ENCODE data around the gene AHSP.

The AHSP gene

DNA sequence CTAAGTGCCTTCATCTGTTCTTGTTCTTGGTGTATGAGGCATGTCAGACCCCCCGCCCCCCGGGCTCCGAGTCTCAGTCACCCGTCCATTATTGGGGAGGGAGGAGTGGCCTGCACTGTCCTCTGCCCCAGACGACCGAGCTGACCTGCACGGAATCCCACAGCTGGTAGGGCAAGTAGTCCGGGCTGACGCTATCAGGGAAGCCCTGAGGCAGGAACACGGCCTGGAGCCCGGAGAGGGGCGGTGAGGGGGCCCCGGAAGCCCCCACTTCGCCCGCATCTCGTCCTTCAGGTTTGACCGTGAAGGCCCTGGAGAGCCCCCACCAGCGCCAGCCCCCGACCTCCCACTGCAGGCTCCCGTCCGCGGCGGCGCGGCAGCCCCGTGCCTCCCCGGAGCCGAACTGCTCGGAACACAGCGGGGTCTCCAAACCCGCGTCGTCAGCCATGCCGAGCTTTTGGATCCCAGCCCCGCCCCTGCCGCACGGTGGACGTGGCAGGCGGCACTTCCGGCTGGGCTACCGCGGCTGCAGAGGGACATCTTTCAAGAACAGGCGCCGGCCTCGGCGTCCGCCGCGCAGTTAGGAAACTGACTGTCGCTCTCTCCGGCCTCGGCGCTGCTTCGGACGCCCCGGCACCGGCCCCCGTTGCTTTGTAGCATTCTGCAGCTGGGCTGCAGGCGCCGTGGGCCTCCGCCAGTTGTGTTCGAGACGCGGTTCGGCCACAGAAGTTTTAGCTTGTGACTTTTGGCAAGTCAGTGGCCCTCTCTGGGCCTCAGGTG is 19.6 kb upstream of the AHSP start, which contains the start of gene RUSF1 (continued):
- TF ChIP-seq, protein P1, sequence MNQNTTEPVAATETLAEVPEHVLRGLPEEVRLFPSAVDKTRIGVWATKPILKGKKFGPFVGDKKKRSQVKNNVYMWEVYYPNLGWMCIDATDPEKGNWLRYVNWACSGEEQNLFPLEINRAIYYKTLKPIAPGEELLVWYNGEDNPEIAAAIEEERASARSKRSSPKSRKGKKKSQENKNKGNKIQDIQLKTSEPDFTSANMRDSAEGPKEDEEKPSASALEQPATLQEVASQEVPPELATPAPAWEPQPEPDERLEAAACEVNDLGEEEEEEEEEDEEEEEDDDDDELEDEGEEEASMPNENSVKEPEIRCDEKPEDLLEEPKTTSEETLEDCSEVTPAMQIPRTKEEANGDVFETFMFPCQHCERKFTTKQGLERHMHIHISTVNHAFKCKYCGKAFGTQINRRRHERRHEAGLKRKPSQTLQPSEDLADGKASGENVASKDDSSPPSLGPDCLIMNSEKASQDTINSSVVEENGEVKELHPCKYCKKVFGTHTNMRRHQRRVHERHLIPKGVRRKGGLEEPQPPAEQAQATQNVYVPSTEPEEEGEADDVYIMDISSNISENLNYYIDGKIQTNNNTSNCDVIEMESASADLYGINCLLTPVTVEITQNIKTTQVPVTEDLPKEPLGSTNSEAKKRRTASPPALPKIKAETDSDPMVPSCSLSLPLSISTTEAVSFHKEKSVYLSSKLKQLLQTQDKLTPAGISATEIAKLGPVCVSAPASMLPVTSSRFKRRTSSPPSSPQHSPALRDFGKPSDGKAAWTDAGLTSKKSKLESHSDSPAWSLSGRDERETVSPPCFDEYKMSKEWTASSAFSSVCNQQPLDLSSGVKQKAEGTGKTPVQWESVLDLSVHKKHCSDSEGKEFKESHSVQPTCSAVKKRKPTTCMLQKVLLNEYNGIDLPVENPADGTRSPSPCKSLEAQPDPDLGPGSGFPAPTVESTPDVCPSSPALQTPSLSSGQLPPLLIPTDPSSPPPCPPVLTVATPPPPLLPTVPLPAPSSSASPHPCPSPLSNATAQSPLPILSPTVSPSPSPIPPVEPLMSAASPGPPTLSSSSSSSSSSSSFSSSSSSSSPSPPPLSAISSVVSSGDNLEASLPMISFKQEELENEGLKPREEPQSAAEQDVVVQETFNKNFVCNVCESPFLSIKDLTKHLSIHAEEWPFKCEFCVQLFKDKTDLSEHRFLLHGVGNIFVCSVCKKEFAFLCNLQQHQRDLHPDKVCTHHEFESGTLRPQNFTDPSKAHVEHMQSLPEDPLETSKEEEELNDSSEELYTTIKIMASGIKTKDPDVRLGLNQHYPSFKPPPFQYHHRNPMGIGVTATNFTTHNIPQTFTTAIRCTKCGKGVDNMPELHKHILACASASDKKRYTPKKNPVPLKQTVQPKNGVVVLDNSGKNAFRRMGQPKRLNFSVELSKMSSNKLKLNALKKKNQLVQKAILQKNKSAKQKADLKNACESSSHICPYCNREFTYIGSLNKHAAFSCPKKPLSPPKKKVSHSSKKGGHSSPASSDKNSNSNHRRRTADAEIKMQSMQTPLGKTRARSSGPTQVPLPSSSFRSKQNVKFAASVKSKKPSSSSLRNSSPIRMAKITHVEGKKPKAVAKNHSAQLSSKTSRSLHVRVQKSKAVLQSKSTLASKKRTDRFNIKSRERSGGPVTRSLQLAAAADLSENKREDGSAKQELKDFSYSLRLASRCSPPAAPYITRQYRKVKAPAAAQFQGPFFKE (tag by site-specific recombination; IDR thresholded peaks at IDR 0.05; ENCODE audit: borderline replicate concordance): no peak; the same call in 1 of the 2 replicates
- TF ChIP-seq ZNF48 (tag by site-specific recombination; IDR thresholded peaks at IDR 0.05) (no peak), ZNF121 (tag by site-specific recombination; IDR thresholded peaks at IDR 0.05) (no peak), ZNF544 (tag by site-specific recombination; IDR thresholded peaks at IDR 0.05) (no peak), ZNF157 (tag by site-specific recombination; IDR thresholded peaks at IDR 0.05) (no peak), TRIM28 (IDR thresholded peaks at IDR 0.05; ENCODE audit: borderline replicate concordance, low read length) (peak; percentile 81; the same call in 1 of the 2 replicates), ZNF311 (tag by site-specific recombination; IDR thresholded peaks at IDR 0.05; ENCODE audit: borderline replicate concordance) (no peak), ZNF155 (tag by site-specific recombination; IDR thresholded peaks at IDR 0.05) (no peak), ZNF555 (tag by site-specific recombination; conservative IDR thresholded peaks at IDR 0.05) (no peak), KLF8 (tag by site-specific recombination; IDR thresholded peaks at IDR 0.05) (peak; percentile 56), SCRT2 (tag by site-specific recombination; IDR thresholded peaks at IDR 0.05) (no peak), ZNF324 (tag by site-specific recombination; IDR thresholded peaks at IDR 0.05) (0 out of 2 replicates have a peak, but pooled peaks have one; percentile 18), ZNF747 (tag by site-specific recombination; IDR thresholded peaks at IDR 0.05) (no peak), ZNF266 (tag by site-specific recombination; IDR thresholded peaks at IDR 0.05; ENCODE audit: low read depth) (no peak), ZNF239 (tag by site-specific recombination; IDR thresholded peaks at IDR 0.05) (no peak), ZFP69B (tag by site-specific recombination; IDR thresholded peaks at IDR 0.05) (no peak), EGR2 (tag by site-specific recombination; IDR thresholded peaks at IDR 0.05; ENCODE audit: low read depth) (no peak), ZNF214 (tag by site-specific recombination; IDR thresholded peaks at IDR 0.05; ENCODE audit: borderline replicate concordance) (no peak), ZEB2 (tag by site-specific recombination; IDR thresholded peaks at IDR 0.05) (0 out of 2 replicates have a peak, but pooled peaks have one; percentile 44), ZNF202 (tag by site-specific recombination; IDR thresholded peaks at IDR 0.05; ENCODE audit: borderline replicate concordance) (no peak), ZNF664 (tag by site-specific recombination; IDR thresholded peaks at IDR 0.05) (no peak), ZNF548 (tag by site-specific recombination; IDR thresholded peaks at IDR 0.05) (no peak), ZNF174 (tag by site-specific recombination; IDR thresholded peaks at IDR 0.05) (no peak), ZNF292 (tag by site-specific recombination; IDR thresholded peaks at IDR 0.05; ENCODE audit: borderline replicate concordance, low read depth) (no peak)
- TF ChIP-seq, protein P2, sequence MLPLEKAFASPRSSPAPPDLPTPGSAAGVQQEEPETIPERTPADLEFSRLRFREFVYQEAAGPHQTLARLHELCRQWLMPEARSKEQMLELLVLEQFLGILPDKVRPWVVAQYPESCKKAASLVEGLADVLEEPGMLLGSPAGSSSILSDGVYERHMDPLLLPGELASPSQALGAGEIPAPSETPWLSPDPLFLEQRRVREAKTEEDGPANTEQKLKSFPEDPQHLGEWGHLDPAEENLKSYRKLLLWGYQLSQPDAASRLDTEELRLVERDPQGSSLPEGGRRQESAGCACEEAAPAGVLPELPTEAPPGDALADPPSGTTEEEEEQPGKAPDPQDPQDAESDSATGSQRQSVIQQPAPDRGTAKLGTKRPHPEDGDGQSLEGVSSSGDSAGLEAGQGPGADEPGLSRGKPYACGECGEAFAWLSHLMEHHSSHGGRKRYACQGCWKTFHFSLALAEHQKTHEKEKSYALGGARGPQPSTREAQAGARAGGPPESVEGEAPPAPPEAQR (tag by site-specific recombination; IDR thresholded peaks at IDR 0.05): no peak
- TF ChIP-seq, protein P3, sequence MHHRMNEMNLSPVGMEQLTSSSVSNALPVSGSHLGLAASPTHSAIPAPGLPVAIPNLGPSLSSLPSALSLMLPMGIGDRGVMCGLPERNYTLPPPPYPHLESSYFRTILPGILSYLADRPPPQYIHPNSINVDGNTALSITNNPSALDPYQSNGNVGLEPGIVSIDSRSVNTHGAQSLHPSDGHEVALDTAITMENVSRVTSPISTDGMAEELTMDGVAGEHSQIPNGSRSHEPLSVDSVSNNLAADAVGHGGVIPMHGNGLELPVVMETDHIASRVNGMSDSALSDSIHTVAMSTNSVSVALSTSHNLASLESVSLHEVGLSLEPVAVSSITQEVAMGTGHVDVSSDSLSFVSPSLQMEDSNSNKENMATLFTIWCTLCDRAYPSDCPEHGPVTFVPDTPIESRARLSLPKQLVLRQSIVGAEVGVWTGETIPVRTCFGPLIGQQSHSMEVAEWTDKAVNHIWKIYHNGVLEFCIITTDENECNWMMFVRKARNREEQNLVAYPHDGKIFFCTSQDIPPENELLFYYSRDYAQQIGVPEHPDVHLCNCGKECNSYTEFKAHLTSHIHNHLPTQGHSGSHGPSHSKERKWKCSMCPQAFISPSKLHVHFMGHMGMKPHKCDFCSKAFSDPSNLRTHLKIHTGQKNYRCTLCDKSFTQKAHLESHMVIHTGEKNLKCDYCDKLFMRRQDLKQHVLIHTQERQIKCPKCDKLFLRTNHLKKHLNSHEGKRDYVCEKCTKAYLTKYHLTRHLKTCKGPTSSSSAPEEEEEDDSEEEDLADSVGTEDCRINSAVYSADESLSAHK (tag by site-specific recombination; IDR thresholded peaks at IDR 0.05): 0 out of 2 replicates have a peak, but pooled peaks have one; percentile 17
- TF ChIP-seq, protein P4, sequence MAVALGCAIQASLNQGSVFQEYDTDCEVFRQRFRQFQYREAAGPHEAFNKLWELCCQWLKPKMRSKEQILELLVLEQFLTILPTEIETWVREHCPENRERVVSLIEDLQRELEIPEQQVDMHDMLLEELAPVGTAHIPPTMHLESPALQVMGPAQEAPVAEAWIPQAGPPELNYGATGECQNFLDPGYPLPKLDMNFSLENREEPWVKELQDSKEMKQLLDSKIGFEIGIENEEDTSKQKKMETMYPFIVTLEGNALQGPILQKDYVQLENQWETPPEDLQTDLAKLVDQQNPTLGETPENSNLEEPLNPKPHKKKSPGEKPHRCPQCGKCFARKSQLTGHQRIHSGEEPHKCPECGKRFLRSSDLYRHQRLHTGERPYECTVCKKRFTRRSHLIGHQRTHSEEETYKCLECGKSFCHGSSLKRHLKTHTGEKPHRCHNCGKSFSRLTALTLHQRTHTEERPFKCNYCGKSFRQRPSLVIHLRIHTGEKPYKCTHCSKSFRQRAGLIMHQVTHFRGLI (tag by site-specific recombination; IDR thresholded peaks at IDR 0.05): 0 out of 2 replicates have a peak, but pooled peaks have one; percentile 31
- TF ChIP-seq, protein P5, sequence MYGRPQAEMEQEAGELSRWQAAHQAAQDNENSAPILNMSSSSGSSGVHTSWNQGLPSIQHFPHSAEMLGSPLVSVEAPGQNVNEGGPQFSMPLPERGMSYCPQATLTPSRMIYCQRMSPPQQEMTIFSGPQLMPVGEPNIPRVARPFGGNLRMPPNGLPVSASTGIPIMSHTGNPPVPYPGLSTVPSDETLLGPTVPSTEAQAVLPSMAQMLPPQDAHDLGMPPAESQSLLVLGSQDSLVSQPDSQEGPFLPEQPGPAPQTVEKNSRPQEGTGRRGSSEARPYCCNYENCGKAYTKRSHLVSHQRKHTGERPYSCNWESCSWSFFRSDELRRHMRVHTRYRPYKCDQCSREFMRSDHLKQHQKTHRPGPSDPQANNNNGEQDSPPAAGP (tag by site-specific recombination; IDR thresholded peaks at IDR 0.05): 0 out of 2 replicates have a peak, but pooled peaks have one; percentile 21
